Activated T-cell treated with anti-CD3 and anti-CD28 coated beads for 4 hours (primary cell): ENCODE data around the gene MBD2.
"Not testable (repeated sequence)": the region's sequence is repeated elsewhere in the genome, so short reads cannot be mapped to it uniquely, and the experiment has no call there.

Experiments used
- DNase-seq: peaks from one replicate; pipeline ENCODE4 v3.0.0-alpha.2; 2020

The MBD2 gene

DNA sequence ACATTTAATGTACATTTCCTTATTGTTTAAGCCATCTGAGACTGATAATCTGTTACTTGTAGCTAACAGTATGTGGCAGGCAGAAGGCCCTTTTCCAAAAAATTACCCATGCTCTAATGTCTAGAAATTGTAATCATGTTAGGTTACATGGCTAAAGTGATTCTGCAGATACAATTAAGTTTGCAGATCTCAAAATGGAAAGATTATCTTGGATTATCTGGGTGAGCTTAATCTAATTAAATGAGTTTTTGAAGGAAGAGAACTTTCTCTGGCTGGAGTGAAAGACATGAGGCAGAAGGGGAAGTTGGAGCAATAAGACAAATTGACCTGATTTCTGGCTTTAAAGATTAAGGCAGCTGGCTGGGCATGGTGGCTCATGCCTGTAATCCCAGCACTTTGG is 76.3 kb downstream of the MBD2 start:
- no peak for DNase-seq

DNA sequence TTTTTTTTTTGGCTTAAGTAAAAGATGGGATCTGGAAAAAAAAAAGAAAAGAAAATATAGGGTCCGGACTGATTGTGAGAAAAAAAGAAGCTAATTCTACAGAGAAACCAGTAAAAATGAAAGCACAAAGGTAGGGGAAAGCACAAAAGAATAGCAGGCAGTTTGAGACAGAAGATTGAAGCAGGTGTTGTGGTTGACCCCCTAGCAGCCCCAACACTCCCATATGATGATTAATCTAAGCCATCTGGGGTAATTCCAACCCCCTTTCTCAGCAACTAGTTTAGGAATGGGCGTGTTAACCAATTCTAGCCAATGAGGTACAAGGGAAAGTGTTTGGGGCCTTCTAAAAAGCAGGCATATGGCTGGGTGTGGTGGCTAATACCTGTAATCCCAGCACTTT is 77.0 kb downstream of the MBD2 start:
- no peak for DNase-seq

DNA sequence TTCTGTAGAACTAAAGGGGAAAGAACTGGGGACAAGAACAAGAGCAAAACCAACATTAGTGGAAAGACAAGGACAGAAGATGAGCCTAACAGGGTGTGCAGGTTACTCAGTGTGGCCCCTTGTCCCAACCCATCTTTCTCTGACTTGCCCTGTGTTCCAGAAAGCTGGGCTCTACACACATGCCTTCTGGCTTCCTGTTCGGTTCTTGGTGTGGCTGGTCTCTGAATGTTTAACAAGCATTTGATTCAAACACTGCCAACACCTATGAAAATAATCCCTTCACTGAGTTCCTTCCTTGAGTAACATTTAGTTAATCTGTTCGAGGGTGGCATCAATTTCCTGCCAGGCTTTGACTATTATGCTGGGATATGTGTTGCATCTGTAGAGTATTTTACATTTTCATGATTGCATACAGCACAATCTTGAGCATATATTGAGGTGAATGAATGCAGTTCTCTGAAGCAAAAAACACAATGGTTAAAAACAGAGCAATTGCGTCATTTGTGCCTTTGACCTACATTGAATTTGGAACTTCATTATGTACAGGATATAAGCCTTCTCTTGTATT is 83.3 kb downstream of the MBD2 start:
- no peak for DNase-seq

DNA sequence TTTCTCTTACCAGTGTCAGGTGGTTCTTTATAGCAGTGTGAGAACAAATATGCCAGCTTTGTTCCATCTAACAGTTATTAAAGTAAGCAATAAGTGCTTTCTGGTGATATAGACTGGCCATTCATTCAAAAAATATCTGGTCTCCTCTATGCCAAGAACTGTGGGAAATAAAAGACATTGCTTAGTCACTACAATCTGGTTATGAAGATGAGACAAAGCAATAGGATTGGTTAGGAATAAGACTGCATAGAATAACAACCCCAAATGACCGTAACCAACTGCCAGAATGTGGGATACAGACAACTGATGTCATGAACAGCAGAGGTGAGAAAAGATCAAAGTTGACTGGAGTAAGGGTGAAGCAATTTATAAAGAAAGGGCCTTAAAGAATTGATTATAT is 83.8 kb downstream of the MBD2 start:
- no peak for DNase-seq

DNA sequence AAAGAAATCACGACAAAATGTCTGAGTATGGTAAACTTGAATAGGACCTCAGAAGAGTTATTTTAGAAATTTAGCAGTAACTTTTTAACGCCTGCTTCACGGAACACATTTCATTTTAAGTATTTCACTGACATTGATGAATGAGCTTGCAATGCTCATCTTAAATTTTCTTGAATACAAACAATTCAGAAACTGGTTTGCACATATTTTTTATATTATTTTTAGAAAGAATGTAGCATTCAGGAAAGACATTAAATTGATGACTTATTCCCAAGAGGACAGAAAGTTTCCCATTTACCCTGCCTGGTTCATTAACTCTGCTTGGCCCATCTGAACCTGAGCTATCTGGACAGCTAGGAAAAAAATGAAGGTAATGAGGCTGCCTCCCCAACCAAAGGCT is 89.3 kb downstream of the MBD2 start:
- no peak for DNase-seq

DNA sequence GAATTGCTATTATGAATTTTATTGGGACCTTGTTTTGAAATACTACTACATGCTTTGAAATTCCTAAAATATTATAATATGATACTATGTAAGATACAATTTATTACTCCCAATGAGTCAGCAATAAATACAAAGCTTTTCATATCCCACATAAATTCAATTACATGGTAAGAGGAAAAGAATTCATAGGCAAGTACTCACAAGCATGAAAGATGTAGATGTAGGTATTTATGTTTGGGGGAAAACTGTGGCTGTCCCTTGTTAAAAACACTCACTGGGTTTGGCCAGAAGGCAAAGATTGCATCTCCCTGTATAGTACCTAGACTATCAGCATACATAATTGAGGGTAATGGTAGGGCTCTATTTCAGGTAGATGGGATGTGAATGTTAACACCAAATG is 90.4 kb downstream of the MBD2 start:
- DNase-seq: no peak

DNA sequence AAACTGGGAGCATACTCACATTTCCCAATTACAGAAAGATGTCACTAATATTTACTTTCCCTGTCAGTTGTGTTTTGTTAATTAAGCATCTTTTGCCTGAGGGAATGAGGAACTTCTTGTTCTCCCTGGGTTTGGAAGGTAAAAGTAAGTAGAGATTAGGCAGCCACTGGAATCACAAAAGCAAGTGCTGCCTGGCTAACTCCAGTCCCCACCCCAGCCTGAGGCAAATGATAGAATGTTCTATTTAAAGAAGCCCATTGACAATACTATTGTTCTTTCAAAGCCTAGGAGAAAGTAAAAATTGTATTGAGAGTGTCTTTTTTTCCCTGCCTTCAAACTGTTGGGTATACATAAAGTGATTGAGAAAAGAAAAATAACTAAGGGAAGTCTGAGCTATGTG is 93.8 kb downstream of the MBD2 start:
- no peak for DNase-seq

DNA sequence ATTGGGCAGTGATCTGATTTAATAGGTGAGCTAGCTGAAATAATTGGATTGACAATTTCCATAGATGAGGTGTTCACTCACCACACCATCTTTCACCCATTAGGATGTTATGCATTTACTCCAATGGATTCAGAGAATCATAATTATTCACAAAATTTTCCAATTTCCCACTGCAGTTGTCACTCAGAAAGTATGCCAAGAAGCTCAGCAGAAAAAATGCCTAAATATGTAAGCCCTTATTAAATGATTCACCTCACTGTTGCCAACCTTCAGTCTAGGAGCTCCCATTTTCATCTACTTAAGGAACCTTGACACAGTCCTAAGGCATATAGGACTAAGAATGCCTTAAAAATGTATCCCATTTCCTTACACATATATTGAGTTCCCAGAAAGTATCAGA is 94.3 kb downstream of the MBD2 start:
- DNase-seq: no peak

DNA sequence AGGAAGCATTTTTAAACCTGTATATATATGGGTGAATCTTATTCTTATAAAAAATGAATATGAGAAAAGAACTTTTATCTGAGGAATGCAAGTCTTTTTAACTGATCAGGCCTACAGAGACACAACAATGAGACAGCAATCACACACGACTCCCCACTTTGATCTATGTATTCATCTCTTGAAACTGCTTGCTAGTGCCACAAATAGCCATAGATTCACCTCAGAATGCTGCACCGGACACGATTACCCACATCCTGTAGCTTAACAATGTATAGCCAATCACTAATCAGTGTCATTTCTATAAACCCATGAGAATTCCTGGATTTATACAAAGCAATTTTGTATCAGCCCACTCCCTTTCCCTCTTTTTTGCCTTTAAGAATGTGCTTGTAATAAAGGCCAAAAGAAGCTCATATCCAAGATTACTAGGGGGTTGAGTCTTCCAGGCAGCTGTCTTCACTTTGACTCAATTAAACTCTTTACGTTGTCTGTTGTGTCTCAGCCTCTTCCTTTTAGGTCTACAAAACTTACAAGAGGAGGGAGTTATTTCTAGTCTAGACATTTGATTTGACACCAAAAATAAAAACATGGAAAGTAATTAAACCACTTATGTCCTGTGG is 94.9 kb downstream of the MBD2 start:
- DNase-seq: no peak

DNA sequence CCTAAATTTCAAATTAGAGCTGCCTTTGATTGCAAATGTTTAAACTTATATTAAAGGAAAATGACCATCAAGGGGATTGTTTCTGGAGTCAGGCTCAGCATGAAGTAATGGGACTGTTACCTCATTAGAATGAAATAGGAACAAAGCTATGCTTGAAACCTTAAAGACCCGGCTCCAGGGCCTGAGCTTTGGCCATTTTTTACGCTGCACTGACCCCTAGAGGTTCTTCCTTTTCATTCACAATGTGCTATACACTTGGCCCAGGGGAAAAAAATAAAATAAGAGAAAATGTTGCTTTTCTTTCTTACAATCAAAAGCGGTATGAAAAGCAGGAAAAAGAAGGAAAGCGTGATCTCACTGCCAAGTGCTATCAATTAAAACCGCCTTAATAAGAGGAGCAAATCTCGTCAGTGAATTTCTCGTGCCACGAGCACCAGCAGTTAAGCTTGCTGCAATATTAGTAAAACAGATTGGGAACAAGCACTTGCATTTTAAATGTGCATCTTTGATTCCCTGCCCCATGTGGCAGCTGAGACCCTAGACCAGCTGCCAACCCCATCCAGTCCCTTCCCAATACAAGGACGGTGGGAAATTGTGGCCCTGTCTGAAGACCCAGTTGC is 96.6 kb downstream of the MBD2 start:
- DNase-seq: no peak

DNA sequence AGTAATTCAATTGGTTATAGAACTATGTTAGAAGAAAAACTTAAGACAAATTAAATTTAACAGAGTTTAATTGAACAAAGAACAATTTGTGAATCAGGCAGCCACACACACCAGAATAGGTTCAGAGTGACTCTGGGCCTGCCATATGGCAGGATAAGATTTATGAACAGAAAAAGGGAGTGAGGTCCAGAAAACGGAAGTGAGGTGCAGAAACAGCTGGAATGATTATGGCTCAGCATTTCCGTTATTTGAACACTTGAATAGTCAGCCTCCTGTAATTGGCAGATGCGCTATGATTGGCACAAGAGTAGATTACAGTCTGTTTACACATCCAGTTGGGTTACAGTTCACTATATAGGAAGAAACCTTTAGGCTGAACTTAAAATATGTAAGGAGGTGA is 99.0 kb downstream of the MBD2 start:
- no peak for DNase-seq

DNA sequence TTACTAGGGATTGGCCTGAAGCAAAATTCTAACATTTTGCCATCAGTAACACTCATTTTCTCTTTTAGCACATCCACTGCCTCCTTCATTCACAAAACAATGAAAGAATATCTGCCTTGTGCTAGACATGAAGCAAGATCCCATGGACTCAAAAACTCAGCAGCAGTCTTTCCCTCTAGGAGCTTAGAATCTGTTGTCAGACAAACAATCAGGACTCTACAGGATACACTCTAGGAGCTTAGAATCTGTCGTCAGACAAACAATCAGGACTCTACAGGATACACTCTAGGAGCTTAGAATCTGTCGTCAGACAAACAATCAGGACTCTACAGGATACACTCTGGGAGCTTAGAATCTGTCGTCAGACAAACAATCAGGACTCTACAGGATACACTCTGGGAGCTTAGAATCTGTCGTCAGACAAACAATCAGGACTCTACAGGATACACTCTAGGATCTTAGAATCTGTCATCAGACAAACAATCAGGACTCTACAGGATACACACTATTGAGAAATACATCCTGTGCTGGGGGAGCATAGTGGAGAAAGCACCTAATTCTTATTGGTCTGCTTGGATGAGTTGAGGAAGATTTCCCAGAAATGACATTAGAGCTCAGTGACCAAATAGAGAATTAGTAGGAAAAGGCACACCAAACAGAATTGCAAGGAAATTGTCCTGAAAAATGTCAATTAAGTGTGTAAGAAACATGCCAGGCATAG is 100.6 kb downstream of the MBD2 start:
- DNase-seq: not testable (repeated sequence)

DNA sequence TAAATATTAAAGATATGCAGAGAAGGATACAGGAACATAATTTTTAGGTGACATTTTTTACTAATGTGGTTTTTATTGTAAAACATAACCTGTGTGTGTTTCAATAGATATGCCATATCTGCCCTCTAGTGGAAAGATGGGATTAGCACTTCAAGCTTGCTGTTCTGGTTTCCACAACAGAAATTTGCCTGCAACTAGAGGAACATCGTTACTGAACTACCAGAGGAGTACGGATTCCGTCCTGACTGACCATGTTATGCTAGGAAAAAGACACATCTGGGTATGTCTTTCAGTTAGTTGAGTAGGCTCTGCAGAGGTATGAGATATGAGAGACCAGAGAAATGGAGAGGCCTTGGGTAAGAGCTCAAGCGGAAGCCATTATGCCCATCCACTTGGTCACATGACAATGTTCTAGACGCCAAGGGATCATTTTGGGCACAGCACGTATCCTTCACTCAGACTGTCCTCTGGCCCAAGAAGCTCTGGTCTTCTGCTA is 104.9 kb downstream of the MBD2 start:
- DNase-seq: no peak

DNA sequence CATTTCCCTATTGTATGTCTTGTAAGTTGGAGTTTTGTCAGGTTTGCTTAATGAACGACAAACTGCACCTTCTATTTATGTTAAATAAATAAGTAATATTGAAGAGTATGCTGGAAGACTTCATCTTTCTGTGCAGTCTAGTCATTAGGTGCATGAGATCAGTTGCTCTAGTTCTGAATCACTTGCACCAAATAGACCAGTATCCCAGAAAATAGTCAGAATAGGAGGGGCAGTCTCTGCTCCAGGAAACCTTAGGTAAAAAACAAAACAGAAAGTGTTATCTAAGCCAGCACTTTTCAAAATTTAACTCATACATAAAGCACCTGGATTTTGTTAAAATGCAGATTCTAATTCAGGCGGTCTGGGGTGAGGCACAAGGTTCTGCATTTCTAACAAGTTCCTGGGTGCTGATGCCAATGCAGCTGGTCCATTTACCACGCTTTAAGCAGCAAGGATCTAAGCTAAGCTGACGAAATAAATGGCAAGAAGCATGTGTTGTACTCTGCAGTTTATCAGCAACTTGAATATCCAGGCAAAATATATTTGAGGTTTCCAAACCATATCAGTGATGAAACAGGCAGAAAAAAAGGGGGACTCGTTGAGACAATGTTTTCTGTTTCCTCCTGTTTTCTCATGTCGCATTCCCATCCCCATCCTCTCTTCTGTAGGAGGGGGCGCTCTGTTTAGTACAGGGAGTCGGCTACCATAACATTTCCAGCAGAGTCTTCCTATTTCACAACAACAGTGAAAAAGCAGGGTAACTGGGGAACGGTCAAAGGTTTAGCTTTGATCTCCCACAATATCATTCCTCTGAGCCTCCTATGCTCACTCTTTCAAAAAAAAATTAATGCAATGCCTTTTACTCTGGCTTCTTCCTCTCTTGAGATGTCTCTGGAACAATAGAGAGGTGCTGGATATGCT is 106.4 kb downstream of the MBD2 start:
- DNase-seq: no peak

DNA sequence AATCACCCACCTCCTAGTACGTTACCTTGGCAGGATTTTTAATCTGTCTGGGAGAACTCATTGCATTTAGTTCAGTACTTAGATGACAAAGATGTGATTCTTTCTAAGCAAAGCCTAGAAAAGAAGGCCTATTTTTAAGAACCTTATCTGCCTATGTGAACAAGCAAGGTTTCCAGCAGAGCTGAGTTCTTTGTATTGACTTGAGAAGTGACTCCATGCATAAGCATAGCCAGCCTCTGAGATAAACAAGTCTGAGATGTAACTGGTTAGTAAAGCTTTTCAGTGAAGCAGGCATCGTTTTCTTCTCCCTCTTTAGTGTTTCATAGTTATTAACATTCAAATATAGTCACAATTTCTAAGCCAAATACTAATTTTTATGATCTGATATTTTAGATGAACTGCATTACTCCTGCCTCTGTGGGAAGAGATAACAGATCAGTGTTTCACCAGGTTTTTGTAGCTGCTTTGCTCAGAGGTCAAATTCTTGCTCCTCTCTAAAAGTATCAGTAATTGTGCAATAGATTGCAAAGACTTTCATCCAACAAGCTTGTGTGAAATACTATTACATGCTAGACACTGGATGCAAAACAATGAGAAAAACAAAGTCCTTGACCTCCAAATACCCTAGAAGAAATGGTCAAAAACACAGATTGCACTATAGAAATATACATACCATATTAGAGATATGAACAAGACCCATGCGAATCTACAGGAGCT is 107.8 kb downstream of the MBD2 start:
- DNase-seq: no peak

DNA sequence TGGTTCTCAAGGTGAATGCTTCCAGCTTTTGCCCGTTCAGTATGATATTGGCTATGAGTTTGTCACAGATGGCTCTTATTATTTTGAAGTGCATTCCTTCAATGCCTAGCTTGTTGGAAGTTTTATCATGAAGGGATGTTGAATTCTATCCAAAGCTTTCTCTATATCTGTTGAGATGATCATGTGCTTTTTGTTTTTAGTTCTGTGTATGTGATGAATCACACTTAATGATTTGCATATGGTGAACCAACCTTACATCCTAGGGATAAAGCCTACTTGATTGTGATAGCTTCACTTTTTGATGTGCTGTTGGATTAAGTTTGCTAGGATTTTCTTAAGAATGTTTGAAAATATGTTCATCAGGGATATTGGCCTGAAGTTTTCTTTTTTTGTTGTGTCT is 112.1 kb downstream of the MBD2 start:
- no peak for DNase-seq

DNA sequence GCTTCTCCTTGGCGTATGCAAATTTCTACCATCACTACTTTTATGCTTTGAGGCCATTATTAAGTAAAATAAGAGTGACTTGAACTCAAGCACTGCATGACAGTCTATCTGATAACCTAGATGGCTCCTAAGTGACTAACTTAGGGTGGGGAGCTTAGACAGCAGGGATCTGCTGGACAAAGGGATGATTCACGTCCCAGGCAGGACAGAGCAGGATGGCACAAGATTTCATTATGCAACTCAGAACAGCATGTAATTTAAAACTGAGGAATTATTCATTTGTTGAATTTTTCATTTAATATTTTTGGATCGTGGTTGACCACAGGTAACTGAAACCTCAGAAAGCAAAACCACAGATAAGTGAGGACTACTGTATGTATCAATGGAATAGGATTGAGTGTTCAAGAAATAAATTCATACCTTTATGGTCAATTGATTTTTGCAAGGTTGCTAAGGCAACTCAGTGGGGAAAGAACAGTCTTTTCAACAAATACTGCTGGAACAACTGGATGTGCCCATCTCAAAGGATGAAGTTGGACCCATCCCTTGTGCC is 115.3 kb downstream of the MBD2 start:
- no peak for DNase-seq

DNA sequence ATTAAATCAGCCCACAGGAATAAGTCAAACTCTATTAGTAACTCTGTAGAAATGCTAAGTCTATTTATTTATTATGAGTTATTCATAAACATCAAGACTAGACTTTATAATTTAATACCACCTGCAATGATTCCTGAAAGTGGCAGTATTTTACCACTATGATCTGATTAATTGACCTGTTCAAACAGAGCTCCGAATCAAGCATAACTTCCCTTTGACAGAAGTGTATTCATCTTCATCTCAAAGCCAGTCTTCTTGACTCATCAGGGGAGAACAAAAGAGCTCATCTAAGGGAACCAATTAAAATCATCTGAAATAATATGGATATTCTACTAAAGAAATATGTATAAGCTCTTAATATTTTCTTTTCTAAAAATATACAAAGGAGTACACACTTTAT is 122.3 kb downstream of the MBD2 start:
- DNase-seq: no peak
